NOMO-1 treated with dmso at 0.1 percent for 144 hours (cell line): ENCODE results near the gene KLK10.
"Not testable (repeated sequence)": the region's sequence is repeated elsewhere in the genome, so short reads cannot be mapped to it uniquely, and the experiment has no call there.

Experiments used
- DNase-seq: peaks from one replicate; lab custom pipeline; 2025; ENCODE audit not compliant: unreplicated experiment; lab: John Stamatoyannopoulos, UW

The KLK10 gene

GRCh38 chr19:51003316-51003715, 16.2 kb downstream of the KLK10 start:
- no peak for DNase-seq

- DNase-seq: no peak
These were observed 16.8 kb downstream of the KLK10 start for GRCh38 chr19:51002542-51003311.

- no peak for DNase-seq
These were observed 17.4 kb downstream of the KLK10 start for GRCh38 chr19:51002089-51002532.

DNA sequence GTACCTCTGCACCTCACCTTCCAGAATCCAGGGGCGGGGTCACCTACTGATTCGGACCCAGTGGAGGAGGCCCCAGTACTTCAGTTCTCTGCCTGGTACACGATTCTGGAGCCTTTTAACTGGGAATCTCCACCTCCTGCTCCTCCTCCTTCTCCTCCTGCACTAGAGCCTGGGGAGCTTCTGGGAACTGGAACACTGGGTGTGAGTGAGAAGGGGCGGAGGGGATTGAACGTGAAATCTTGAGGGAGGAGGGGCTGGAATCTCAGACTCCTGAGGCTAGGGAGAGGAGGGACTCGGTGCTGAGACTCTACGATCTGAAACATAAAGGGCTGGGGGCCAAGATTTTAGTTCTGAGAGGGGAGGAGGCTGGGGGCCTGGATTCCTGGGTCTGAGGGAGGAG, 18.0 kb downstream of the KLK10 start, which contains the start of gene KLK8:
KLK8 (minus strand) TSS at position 90 of the 400 bp plus-strand sequence. CDS start 437 bp downstream, outside the sequence.
- no peak for DNase-seq

DNA sequence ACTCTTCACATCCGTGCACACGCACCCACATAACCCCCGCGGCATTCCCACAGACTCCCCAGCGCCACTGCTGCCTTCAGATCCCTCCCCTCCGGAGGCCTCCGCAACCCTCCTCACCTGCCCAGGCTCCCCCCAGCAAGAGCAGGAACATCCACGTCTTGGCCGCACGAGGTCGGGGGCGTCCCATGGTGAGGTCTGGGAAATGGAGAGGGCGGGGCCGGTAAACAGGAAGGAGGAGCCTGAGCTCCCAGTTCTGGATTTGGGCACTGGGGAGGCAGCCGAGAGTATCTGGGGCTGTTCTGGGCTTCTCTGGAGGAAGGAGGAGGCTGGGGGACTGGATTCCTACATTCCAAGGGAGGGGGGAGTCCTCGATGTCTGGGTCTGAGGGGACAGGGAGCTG, 18.5 kb downstream of the KLK10 start:
- DNase-seq: no peak

GRCh38 chr19:51000426-51000825, 19.1 kb downstream of the KLK10 start:
- DNase-seq: no peak

GRCh38 chr19:50998686-50999085, 20.8 kb downstream of the KLK10 start:
- DNase-seq: no peak

GRCh38 chr19:50998061-50998460, 21.4 kb downstream of the KLK10 start:
- no peak for DNase-seq

GRCh38 chr19:50994129-50994528, 25.4 kb downstream of the KLK10 start:
- no peak for DNase-seq

- no peak for DNase-seq
These were observed 26.9 kb downstream of the KLK10 start for GRCh38 chr19:50992666-50993035.

- not testable (repeated sequence) for DNase-seq
These were observed 35.1 kb downstream of the KLK10 start for GRCh38 chr19:50984416-50984815.

- DNase-seq: no peak
These were observed 35.8 kb downstream of the KLK10 start, which contains the start of gene KLK7 for GRCh38 chr19:50983625-50984292. Gene KLK7 (minus strand): TSS chr19:50983917. CDS start chr19:50982399, 1,518 bp downstream.

DNA sequence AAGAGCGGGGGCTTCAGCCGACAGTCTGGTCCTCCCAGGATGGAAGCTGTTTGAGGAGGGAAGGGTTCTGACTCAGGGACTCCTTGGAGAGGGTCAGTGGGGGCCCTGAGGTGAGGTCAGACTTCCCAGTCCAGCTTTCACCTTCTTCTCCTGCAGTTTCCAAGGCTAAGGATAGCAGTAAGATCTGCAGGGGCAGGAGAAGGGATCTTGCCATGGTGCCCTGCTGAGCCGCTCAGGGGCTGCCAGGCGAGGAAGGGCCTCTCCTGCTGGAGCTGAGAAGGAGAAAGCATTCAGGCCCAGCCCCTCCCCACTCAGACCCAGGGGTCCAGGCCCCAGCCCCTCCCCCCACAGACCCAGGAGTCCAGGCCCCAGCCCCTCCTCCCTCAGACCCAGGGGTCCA, 37.3 kb downstream of the KLK10 start:
- no peak for DNase-seq

GRCh38 chr19:50981587-50982146, 37.8 kb downstream of the KLK10 start:
- DNase-seq: no peak

GRCh38 chr19:50980208-50980607, 39.3 kb downstream of the KLK10 start:
- no peak for DNase-seq

GRCh38 chr19:50979758-50980157, 39.8 kb downstream of the KLK10 start:
- DNase-seq: no peak

GRCh38 chr19:50978772-50979390, 40.6 kb downstream of the KLK10 start:
- no peak for DNase-seq

DNA sequence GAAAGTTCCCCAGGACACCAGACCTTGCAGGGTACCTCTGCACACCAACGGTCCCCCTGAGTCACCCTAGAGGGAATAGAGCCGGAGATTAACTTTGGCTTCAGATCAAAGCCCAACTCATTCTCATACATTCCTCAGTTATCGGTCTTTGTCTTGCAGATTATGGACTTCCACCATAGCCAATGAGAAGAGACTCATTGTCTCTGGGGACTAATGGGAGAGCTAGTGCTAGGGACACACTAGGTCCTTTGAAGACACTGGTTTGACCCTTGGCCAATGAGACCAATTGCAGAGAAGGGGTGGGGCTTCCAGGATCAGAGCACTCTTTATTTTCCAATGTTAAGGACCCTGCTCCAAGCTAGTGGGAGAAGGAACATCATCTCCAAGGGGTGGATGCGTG, 41.9 kb downstream of the KLK10 start:
- no peak for DNase-seq

DNA sequence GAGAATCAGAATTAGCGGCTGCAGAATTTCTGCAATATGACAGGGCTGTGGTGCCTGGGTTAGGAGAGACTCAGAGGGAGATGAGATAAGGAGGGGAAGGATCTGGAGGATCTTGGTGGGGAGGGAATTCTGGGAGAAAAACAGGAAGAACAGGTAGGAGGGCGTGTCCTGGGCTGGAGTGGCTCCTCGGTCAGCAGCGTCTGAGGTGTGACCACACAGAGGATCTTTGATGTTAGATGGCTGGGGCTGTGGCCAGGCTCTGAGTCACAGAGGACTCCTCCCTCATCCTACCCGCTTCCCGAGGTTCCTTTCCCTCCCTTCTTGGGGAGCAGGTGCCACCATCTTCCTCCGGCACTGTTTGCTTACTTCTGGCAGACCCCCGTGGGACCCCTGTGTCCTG, 43.7 kb downstream of the KLK10 start:
- DNase-seq: no peak

- DNase-seq: no peak
These were observed 44.6 kb downstream of the KLK10 start for GRCh38 chr19:50974702-50975556.
